Diencephalon (tissue), 1 donor: ENCODE measurements around the gene NRSN1. TPM values are rescaled to one million over a fixed set of nuclear protein-coding genes. Genes with fewer than 3 reads are reported as not detected.
A peak's percentile ranks its signal among the peaks of the same experiment; 100 is the strongest.

Source experiments
- small RNA-seq: library from RNA; depleted of rRNA; stranded (forward); fragments of <200 nt; gene quantifications from one replicate; pipeline ENCODE3, GENCODE V24; 2014
- total RNA-seq: library from RNA; depleted of rRNA; stranded (reverse); fragments of >200 nt; gene quantifications from one replicate; pipeline ENCODE4 v1.2.3, GENCODE V29; 2014

Gene NRSN1
- total RNA-seq, result 31.4 TPM

GRCh38 chr6:24125980-24126379, at the start of gene NRSN1:
TSS of gene NRSN1 (plus strand) at chr6:24126215. CDS start at chr6:24134328, 8,113 bp downstream.

Small RNA genes within 50 kb of the gene (small RNA-seq; reads per million reads assigned to genes)
- 0.28 reads per million, percentile 16 among the genes with 10 or more reads in this experiment for gene RF00218

Other genes with a start within 250 kb of the NRSN1 start
- gene DCDC2, start 231.8 kb downstream of the NRSN1 start, total RNA-seq, result 6.7 TPM